SK-N-DZ (cell line): ENCODE data around the gene CNBD2.
"Not testable (repeated sequence)": the region's sequence is repeated elsewhere in the genome, so short reads cannot be mapped to it uniquely, and the experiment has no call there.

Experiments used
- DNase-seq: peaks from one replicate; pipeline ENCODE4 v3.0.0-alpha.2; 2015; ENCODE audit warnings: low spot score

CNBD2 gene

GRCh38 chr20:35974256-35974655, 5.9 kb downstream of the CNBD2 start:
- DNase-seq, result no peak

GRCh38 chr20:35975576-35976373, 7.4 kb downstream of the CNBD2 start:
- DNase-seq, result no peak

DNA sequence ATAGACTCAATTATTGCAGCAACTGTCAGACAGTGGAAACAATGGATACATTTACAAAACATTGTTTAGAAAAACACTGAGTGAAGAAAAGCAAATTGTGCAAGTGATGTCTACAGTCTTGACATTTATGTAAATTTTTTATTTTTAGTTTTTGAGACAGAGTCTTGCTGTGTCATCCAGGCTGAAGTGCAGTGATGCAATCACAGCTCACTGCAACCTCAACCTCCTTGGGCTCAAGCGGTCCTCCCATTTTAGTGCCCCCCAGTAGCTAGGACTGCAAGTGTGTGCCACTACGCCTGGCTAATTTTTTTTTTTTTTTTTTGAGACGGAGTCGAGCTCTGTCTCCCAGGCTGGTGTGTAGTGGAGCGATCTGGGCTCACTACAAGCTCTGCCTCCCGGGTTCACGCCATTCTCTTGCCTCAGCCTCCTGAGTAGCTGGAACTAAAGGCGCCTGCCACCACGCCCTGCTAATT, 9.7 kb downstream of the CNBD2 start:
- DNase-seq, result no peak

DNA sequence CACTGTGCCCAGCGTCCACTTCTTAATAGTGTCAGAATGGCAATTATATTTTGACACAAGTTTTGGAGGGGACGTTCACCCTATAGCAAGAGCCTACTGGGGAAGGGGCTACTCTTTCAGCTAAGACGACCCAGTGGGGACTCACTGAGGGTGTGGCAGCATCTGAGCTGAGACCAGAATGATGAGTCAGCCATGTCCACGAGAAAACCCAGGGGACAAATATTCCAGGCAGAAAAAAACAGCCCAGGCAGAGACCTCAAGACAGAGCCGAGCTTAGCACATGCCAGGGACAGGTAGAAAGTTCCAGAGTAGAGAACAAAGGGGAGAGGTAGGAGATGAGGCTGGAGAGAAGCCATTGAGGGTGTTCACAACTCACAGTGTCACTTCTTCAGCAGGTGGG, 11.2 kb downstream of the CNBD2 start:
- DNase-seq, result no peak

DNA sequence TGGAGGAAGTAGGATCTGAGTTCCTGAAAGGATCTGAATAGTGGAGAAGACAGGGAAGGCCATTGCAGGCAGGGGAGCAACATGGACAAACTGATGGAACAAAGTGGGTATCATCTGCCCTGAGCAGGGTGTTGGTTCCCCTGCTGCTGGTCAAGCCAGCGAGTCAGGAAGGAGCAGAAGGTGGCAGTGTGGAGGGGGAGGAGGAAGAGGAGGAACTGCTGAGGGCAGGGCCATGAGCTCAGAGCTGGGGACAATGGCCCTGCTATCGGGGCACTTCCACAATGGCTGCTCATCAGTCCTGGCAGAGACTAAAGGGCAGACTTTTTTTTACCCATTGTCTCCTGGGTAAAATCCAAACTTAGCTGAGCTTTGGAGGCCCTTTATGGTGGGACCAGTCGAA, 13.6 kb downstream of the CNBD2 start:
- no peak for DNase-seq

GRCh38 chr20:35984382-35984781, 16.0 kb downstream of the CNBD2 start:
- no peak for DNase-seq

- DNase-seq, result no peak
Measured at GRCh38 chr20:35985806-35986205, 17.4 kb downstream of the CNBD2 start.

DNA sequence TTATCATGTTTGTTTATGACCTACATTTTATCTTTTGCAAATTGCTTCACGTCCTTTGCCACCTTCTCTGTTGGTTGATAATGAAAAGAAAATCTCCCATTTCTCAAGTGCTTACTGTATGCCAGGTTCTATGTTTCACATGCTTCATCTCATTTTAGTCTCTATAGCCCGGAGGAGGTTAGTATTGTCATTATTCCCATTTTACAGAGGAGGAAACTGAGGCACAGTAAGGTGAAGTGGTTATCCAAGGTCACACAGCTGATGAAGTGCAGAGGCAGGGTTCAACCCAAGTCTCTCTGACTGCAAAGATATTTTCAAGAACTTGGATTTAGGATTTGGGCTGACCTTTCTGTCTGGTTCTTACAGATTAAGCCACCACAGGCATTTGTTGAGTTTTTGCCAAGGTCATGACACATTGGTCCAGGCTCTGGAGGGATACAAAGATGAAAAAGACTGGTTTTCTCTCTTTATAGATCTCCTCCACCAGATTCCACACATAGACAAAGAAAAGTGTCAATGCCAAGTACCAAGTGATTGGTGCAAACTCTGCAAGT, 20.6 kb downstream of the CNBD2 start:
- no peak for DNase-seq

DNA sequence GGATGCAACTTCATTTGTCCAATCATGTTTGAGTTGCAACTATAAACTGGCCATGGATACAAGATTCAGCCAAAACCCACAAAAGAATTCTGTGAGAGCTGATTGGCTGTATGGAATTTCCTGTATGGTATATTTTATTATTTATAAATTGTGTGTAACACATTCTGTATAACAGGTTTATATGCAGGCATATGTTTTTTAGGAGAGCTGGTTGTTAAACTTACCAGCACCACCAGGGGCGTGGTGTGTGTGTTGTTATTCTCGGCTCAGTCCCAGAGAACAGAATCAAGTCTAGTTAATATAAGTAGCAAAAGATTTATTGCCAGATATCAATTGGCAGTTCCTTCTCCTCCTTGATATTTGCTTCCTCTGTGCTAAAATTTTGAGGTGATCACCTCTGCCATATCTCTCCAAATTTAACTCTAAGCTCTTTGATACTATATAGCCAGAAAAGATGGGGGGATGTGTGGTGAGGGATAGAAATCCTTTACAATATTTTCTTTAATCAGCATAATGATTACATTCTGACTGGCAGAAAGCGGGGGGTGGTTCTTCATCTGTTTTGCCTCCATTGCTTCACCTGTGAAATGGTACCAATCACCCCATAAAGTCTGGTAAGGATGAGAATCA, 22.9 kb downstream of the CNBD2 start:
- DNase-seq, result peak; percentile 54

- DNase-seq, result peak; percentile 85
Measured at GRCh38 chr20:35992713-35993335, 24.4 kb downstream of the CNBD2 start.

DNA sequence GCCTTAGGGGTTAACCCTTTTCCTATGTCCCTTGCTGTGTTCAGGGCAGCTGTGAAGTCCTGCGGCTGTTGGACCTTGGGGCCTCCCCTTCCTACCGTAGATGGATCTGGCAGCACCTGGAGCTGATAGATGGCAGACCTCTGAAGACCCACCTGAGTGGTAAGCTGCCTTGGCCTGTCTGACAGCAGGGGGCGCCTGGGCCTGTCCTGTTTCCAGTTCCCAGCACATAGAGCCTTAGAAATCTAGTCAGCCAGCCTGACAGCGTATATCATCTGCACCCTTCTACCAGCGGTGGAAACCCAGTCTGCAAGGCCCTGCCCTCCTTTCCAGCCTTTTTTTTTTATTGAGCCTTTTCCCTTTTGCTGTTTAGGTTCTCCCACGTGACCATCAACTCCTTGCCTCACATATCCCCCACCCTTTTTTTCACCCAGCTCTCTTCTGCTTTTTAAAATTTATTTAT, 26.6 kb downstream of the CNBD2 start:
- DNase-seq, result peak; percentile 90

DNA sequence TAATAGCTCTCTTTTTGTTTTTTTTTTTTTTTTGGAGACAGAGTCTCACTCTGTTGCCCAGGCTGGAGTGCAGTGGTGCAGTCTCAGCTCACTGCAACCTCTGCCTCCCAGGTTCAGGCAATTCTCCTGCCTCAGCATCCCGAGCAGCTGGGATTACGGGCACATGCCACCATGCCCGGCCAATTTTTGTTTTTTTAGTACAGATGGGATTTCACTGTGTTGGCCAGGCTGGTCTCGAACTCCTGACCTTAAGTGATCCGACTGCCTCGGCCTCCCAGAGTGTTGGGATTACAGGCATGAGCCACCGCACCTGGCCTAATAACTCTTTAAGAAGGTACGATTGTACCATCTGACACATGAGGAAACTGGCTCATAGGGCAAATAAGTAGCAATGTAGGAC, 28.1 kb downstream of the CNBD2 start:
- not testable (repeated sequence) for DNase-seq

GRCh38 chr20:36001331-36001730, 32.9 kb downstream of the CNBD2 start:
- not testable (repeated sequence) for DNase-seq

- no peak for DNase-seq
Measured at GRCh38 chr20:36002855-36003254, 34.5 kb downstream of the CNBD2 start.

- no peak for DNase-seq
Measured at GRCh38 chr20:36004045-36004444, 35.7 kb downstream of the CNBD2 start.

- no peak for DNase-seq
Measured at GRCh38 chr20:36008461-36009035, 40.2 kb downstream of the CNBD2 start.

DNA sequence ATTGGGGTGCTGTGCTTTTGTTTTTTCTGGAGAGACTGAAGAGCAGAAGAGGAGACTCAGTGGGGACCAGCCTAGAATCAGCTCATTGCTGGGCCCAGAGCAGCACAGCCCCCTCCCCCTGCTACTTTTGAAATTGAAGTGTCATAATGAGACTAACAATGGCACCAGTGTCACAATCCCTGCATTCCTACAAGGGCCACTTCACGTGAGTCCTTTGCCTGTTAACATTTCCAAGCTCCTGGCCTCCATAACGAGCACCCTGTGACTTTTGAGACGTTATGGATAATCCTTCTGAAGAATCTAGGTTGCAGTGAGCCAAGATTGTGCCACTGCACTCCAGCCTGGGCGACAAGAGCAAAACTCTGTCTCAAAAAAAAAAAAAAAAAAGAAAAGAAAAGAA, 41.7 kb downstream of the CNBD2 start:
- no peak for DNase-seq

DNA sequence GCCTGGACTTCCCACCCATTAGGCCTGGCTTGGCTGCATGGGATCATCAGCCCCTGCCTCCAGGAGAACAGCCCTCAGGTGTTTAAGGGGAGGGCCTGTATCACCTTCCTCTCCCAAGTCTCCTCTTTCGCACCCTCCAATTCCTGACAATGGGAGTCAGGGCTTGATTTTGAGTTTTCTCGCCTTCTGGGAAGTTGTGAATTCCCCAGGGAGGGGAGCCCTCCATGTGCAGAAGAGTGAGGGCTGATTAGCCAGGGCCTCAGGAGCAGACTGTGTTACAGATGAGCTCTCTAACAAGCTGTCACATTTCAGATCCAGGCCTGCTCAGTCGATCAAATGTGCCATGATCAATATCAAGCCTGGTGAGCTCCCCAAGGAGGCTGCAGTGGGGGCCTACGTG, 42.4 kb downstream of the CNBD2 start:
- no peak for DNase-seq

DNA sequence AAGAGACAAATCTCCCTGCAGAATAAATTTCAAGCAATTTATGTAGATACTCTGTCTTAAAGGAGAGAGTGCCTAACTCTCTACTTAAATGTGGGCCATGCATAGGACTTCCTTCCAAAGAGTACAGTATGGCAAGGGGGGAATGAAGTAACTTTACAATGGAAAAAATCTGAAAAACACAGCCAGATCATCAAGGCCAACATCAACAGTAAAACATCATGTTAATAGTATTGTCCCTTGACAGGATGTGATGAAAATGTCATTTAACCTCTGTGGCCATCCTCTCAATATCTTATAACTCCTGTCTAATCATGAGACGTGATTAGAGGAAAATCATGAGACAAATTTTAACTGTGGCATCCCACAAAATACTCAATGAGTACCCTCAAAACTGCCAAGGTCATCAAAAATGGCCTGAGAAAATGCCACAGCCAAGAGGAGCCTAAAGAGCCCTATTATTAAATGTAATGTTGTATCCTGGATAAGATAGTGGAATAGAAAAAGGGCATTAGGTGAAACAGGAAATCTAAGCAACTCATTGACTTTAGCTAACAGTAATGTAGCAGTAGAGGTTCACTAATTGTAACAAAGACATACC, 47.5 kb downstream of the CNBD2 start:
- no peak for DNase-seq

- no peak for DNase-seq
Measured at GRCh38 chr20:36017048-36017951, 48.9 kb downstream of the CNBD2 start.
